Heart right ventricle (tissue), 16 donors: ENCODE data around the gene ULK1. TPM values are rescaled to one million over a fixed set of nuclear protein-coding genes. Genes with fewer than 3 reads are reported as not detected.
A peak's percentile ranks its signal among the peaks of the same experiment; 100 is the strongest.
"Not testable (repeated sequence)": the region's sequence is repeated elsewhere in the genome, so short reads cannot be mapped to it uniquely, and the experiment has no call there.

ENCODE experiments used
- ATAC-seq, 8 donors: fragments of 200-7000 bp; cut with Tn5 transposase; one replicate each; pipeline ENCODE4 v1.9.1; 2020; ENCODE audit warnings: mild to moderate bottlenecking in 8 of 8, moderate library complexity in 8 of 8, moderate number of reproducible peaks in 1 of 8
- DNase-seq, 2 donors: peaks; one replicate each; pipeline ENCODE4 v3.0.0-alpha.2; 2020
- H3K27ac ChIP-seq, 10 donors: fragments of 200-600 bp; sonication (generic) in 2 of 10; one replicate each; pipeline versions ENCODE4 v1.5.0 to v1.8.0; 2020 to 2022; ENCODE audit warnings: mild to moderate bottlenecking in 3 of 10
- H3K27me3 ChIP-seq, 7 donors: fragments of 200-600 bp; one replicate each; pipeline ENCODE4 v1.8.0; 2021 to 2022; ENCODE audit warnings: mild to moderate bottlenecking in 2 of 7
- H3K36me3 ChIP-seq, 9 donors: fragments of 200-600 bp; sonication (generic) in 1 of 9; one replicate each; pipeline versions ENCODE4 v1.5.0 to v1.8.0; 2020 to 2022; ENCODE audit warnings: mild to moderate bottlenecking in 2 of 9
- H3K4me1 ChIP-seq, 9 donors: fragments of 200-600 bp; sonication (generic) in 1 of 9; one replicate each; pipeline versions ENCODE4 v1.5.0 to v1.8.0; 2020 to 2022; ENCODE audit warnings: mild to moderate bottlenecking in 4 of 9
- H3K4me3 ChIP-seq, 10 donors: fragments of 200-600 bp; sonication (generic) in 2 of 10; one replicate each; pipeline versions ENCODE4 v1.5.0 to v1.8.0; 2020 to 2022; ENCODE audit warnings: mild to moderate bottlenecking in 7 of 10, moderate library complexity in 2 of 10
- H3K9me3 ChIP-seq, 11 donors: fragments of 200-600 bp in 10 of 11; sonication (generic) in 2 of 11; one replicate each; pipeline versions ENCODE4 v1.5.0 to v1.8.0; 2013 to 2022; ENCODE audit warnings: mild to moderate bottlenecking in 2 of 11, control low read depth in 1 of 11, moderate library complexity in 1 of 11
- CTCF ChIP-seq, 9 donors: fragments of 200-600 bp; sonication (generic) in 2 of 9; IDR thresholded peaks; one replicate each; pipeline versions ENCODE4 v1.5.0 to v1.8.0; 2021 to 2022; ENCODE audit warnings: antibody characterized with exemption in 9 of 9, mild to moderate bottlenecking in 5 of 9, moderate library complexity in 1 of 9
- WGBS, 2 donors: extraction: QIAGEN DNeasy Blood & Tissue Kit; methylation state at CpG; one replicate each; pipeline ENCODE4 v1.1.7; 2013; ENCODE audit warnings: inconsistent platforms in 1 of 2; 5-methylcytosine and 5-hydroxymethylcytosine counted together
- intact Hi-C, 10 donors: fragments of 100-400 bp; cut with DNase I; formaldehyde crosslinking; loops; one replicate each; pipeline versions ENCODE4 v1.11.1 to v1.14.2; 2022
- polyA plus RNA-seq, 2 donors: library from polyadenylated mRNA; stranded (reverse); fragments of 200-250 nt; gene quantifications; one replicate each; pipeline ENCODE4 v1.2.3, GENCODE V29; 2013
- total RNA-seq, 10 donors: library from RNA; stranded (reverse); fragmentation: NEBNext Ultra II Directional in 3 of 10; extraction: Animal tissue kit (Norgen Biotek cat#: 25700) in 3 of 10; gene quantifications; one replicate each; pipeline versions ENCODE4 v1.2.1 to v1.2.4, GENCODE V29; 2021 to 2023
- donor health status: Arrhythmogenic right ventricular cardiomyopathy.
- donor health status: ischemic (EF 13 %, LVEDD 7.1; RV severe dilation, severe dysfunction).
- donor health status: healthy with polysubstance abuse.
- donor health status: DM: no; HTN: yes; CAD: no.
- donor health status: DM: no; HTN: no; CAD: no.
- donor health status: ischemic (EF 25% LVEDD 6.9; RV normal size, moderate dysfunction).
- donor health status: ischemic (EF 25% LVEDD 5.7; RV mildly dilated, moderate dysfunction).
- donor health status: healthy.
- donor health status: DM: yes; HTN: yes; CAD: no.
- donor health status: Ischemic cardiomyopathy.
- donor health status: ischemic (EF 35%, LVEDD 5.7; RV mildly dilated, moderate dysfunction).
- donor health status: nonischemic (EF 11% LVEDD 7.7; RV severe dilation, severe dysfunction).
- donor health status: DM: yes; HTN: yes; CAD: no.
- donor health status: PGD.
- donor health status: ischemic (EF 29% LVEDD 5.4; RV normal size, mild dysfunction).
- donor health status: nonischemic (EF 23%, LVEDD 6.1; RV moderate dilation, normal function).

Gene ULK1
- total and polyA plus RNA-seq, 12 donors = 10.7 to 77.7 (median 48.6) TPM

DNA sequence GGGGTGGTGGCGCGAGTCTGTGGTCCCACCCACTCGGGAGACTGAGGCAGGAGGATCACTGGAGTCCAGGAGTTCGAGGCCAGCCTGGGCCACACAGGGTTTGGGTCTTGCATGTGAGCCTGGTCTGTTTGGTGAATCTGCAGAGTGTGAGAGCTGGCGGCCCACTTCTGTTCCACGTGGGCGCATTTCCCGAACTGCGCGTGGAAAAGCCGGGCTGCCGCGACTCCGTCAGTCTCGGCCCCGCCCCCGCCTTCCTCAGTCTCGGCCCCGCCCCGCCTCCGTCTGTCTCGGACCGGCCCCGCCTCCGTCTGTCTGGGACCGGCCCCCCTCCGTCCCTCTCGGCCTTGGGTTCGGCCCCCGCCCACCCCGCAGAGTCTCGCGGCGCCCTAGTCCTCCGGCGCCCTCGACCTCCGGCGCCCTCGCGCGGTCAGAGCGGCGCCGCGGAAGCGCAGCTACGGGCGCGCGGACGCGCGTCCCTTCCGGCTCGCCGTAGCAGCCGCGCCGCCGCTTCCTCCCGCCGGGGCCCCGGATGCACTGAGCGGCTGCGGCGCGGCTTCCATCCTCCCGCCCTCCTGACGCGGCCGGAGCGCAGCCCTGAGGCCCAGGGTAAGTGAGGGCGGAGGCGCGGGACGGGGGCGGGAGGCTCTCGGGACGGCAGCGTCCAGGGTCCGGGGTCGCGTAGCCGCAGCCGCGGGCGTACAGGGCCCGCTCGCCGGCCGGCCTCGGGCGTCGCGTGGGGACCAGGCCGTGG, 55.2 kb downstream of the ULK1 start, which contains the start of gene EP400:
TSS of gene EP400 (plus strand) at position 512 of the 751 bp plus-strand sequence. CDS start 10,678 bp downstream, outside the sequence.
- Histone ChIP-seq H3K36me3 (peaks cover 0 to 5% (median 0%) of the 10 kb centered on the region in 9 donors), H3K9me3 (no peaks in the 10 kb centered on the region), H3K4me3 (peak within 1 kb of the TSS; percentile 76 to 100 (median 92)), H3K27me3 (no peaks in the 10 kb centered on the region), H3K27ac (peak within 1 kb of the TSS; percentile 58 to 92 (median 80)), H3K4me1 (peaks cover 4 to 50% (median 29%) of the 10 kb centered on the region in 9 donors)
- intact Hi-C loops = loop anchor here in 6 of 10 donors (1.0 to 10.0 kb wide), 8 partner anchors 20 to 235 kb away; partner anchors contain the start of genes PUS1 (in 1 of the 6) and SFSWAP (in 1 of the 6)
- WGBS, 2 donors = 2 to 3% methylated on average over 72 to 97 of the region's 97 CpGs
- peak; percentile 17 to 77 (median 60) for TF ChIP-seq CTCF (IDR thresholded peaks at IDR 0.05)
- ATAC-seq (peak; percentile 98 to 99 (median 99)), DNase-seq (peak; percentile 96 to 97)

DNA sequence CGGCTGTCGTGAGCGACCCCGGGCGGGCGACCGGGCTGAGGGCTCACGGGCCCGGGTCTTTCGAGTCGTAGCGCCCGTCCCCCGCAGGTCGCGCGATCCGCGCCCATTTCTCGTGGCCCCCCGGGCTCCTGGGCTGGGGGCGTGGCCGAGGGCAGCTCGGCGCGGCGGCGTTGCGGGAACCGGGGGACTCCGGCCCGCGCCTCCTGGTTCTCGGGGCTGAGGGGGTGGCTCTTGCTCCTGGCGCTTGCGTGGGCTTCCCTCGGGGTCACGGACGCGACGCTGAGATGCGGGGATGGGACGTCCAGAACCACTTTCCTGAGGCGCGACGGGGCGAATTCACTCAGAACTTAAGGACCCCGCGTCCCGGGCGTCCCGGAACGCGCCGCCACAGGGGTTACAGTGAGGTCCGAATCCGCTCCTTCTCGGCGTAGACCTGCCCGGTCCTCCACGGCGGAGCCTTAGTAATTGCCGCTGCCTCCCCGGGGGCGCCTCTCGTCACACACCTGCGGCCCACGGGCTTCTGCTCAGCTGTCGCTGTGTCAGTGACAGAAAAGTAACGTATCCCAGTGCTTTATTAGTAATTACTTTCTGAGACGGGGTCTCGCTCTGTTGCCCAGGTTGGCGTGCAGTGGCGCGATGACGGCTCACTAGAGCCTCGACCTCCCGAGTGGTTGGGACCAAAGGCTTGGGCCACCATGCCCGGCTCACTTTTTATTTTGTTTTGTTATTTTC, 55.9 kb downstream of the ULK1 start:
- WGBS, 2 donors = 1 to 2% methylated on average over 76 to 79 of the region's 79 CpGs
- intact Hi-C loops = no loop called here
- peaks cover 4 to 51% (median 29%) of the 10 kb centered on the region in 9 donors for H3K4me1 ChIP-seq
- no peaks in the 10 kb centered on the region for H3K9me3 ChIP-seq
- TF ChIP-seq CTCF (IDR thresholded peaks at IDR 0.05) = no peak
- ATAC-seq (peak in 3 of 8 donors; percentile 9 to 33 (median 9)), DNase-seq (peak in 1 of 2 donors; percentile 36)
- no peaks in the 10 kb centered on the region for H3K27me3 ChIP-seq
- no peaks in the 10 kb centered on the region for H3K36me3 ChIP-seq
- peak overlapping the region; percentile 58 to 92 (median 80) for H3K27ac ChIP-seq
- H3K4me3 ChIP-seq = peak overlapping the region; percentile 76 to 100 (median 92)

- H3K4me1 ChIP-seq = peaks cover 4 to 67% (median 33%) of the 10 kb centered on the region in 9 donors
- DNase-seq, H3K4me3 ChIP-seq, H3K9me3 ChIP-seq, H3K27me3 ChIP-seq, intact Hi-C loops, H3K27ac ChIP-seq, H3K36me3 ChIP-seq, ATAC-seq: not testable (repeated sequence)
- WGBS, 2 donors = 96 to 97% methylated on average over 9 of the region's 9 CpGs
Observed at GRCh38 chr12:131953810-131954209, 59.4 kb downstream of the ULK1 start.

DNA sequence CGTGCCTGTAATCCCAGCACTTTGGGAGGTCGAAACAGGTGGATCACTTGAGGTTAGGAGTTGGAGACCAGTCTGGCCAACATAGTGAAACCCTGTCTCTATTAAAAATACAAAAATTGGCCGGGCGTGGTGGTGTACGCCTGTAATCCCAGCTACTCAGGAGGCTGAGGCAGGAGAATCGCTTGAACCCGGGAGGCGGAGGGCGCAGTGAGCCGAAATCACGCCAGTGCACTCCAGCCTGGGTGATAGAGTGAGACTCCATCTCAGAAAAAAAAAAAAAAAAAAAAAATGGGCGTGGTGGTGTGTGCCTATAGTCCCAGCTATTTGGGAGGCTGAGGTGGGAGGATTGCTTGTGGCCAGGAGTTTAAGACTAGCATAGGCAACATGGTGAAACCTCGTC, 60.0 kb downstream of the ULK1 start:
- H3K9me3 ChIP-seq, H3K27ac ChIP-seq, H3K36me3 ChIP-seq, DNase-seq, H3K27me3 ChIP-seq, intact Hi-C loops, H3K4me3 ChIP-seq, ATAC-seq: not testable (repeated sequence)
- 93 to 96% methylated on average over 13 of the region's 13 CpGs for WGBS, 2 donors
- H3K4me1 ChIP-seq = peaks cover 6 to 74% (median 33%) of the 10 kb centered on the region in 9 donors

DNA sequence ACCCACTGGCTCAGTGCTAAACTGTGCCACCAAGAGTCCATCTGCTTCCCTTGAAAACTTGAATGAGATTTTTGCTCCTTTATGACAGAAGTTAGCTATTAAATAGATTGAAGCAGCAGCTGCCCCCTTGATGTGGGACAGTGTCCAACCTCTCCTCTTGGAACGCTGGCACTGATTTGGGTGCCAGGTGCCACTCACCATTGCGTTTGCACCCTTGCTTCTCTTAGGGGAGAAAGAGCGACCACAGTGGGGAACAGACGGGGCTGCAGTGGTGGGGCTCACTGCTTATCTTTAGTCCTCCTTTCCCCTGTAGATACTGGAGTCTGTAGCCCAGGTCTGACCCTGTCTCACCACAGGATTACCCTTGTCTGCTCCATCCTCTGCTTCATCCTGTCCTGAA, 64.7 kb downstream of the ULK1 start:
- Histone ChIP-seq H3K27ac (no peak overlapping the region), H3K36me3 (peaks cover 0 to 36% (median 8%) of the 10 kb centered on the region in 9 donors), H3K4me1 (peaks cover 12 to 49% (median 32%) of the 10 kb centered on the region in 9 donors), H3K4me3 (no peak overlapping the region), H3K9me3 (no peaks in the 10 kb centered on the region), H3K27me3 (no peaks in the 10 kb centered on the region)
- TF ChIP-seq CTCF (IDR thresholded peaks at IDR 0.05) = no peak
- DNase-seq = no peak
- ATAC-seq = peak in 1 of 8 donors; percentile 18
- intact Hi-C loops = no loop called here
- WGBS, 2 donors = 51 to 64% methylated on average over 4 of the region's 4 CpGs
